Type B pancreatic cell (in vitro differentiated cells): ENCODE data around the gene NPHP4. TPM values are rescaled to one million over a fixed set of nuclear protein-coding genes. Genes with fewer than 3 reads are reported as not detected.

Experiments
- DNase-seq: peaks from one replicate; pipeline ENCODE4 v3.0.0; 2021; ENCODE audit warnings: mixed read lengths; ENCODE audit not compliant: unreplicated experiment; ENCODE audit errors: extremely low spot score
- H3K27ac Mint-ChIP-seq: 2 replicates; pipeline ENCODE4 v1.8.0; 2021; ENCODE audit warnings: mild to moderate bottlenecking, mixed read lengths
- H3K27me3 Mint-ChIP-seq: 2 replicates; pipeline ENCODE4 v1.8.0; 2021; ENCODE audit warnings: mixed read lengths
- H3K36me3 Mint-ChIP-seq: 2 replicates; pipeline ENCODE4 v1.8.0; 2021; ENCODE audit warnings: mixed read lengths
- H3K4me1 Mint-ChIP-seq: one replicate; pipeline ENCODE4 v1.8.0; 2021; ENCODE audit warnings: mixed read lengths; ENCODE audit not compliant: unreplicated experiment
- H3K4me3 Mint-ChIP-seq: 2 replicates; pipeline ENCODE4 v1.8.0; 2021; ENCODE audit warnings: mild to moderate bottlenecking, mixed read lengths
- H3K9me3 Mint-ChIP-seq: 2 replicates; pipeline ENCODE4 v1.8.0; 2021; ENCODE audit warnings: mixed read lengths
- CTCF ChIP-seq: fragments of 200-600 bp; sonication (generic); conservative IDR thresholded peaks from 2 replicates; pipeline ENCODE4 v1.5.0; 2021; ENCODE audit warnings: antibody characterized with exemption, mild to moderate bottlenecking
- total RNA-seq: library from RNA; stranded (reverse); gene quantifications from 2 replicates; pipeline ENCODE4 v1.2.1, GENCODE V29; 2021; ENCODE audit warnings: low replicate concordance

Gene NPHP4
- total RNA-seq, 1 donor from 2014 or later, result 21.7 TPM

DNA sequence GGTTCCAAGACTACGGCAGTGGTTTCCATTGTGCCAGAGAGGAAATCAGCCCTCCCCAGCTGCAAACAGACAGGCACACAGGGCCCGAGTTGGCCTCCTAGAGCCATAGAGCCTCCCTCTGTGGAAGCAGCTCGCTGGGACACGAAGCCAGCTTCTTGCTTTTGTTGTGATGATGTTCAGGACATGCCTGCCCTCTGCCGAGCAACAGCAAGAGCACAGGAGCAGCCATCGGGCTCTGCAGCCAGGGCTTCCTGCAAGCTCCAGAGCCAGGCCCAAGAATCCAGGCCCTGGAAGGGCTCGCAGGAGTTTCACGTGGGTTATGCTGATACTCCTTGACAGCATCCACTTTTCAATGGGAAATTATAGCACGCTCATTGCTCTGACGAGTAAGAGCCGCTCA is 18.5 kb downstream of the NPHP4 start:
- Mint-ChIP-seq H3K27ac (no peak overlapping the region), H3K9me3 (no peaks in the 10 kb centered on the region), H3K4me3 (no peak overlapping the region), H3K36me3 (peaks cover 17% of the 10 kb centered on the region), H3K27me3 (peaks cover 21% of the 10 kb centered on the region), H3K4me1 (peaks cover 21% of the 10 kb centered on the region)
- peak; percentile 44 for TF ChIP-seq CTCF
- no peak for DNase-seq

DNA sequence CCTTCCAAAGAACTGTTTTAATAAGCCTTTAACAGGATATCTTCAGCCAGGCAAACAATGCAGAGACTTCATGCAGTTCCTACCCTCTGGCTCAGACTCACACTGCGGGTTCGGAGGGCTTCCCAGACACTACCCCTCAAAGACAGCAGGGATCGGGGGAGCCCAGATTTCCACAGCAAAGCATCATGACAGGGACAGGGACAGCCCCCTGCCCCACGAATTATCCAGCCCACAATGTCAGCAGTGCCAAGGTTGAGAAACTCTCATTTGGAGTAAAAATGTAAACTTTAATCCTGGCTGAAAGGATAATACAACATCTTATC is 20.1 kb downstream of the NPHP4 start:
- Mint-ChIP-seq H3K27me3 (peaks cover 18% of the 10 kb centered on the region), H3K4me1 (peaks cover 21% of the 10 kb centered on the region), H3K27ac (no peak overlapping the region), H3K9me3 (no peaks in the 10 kb centered on the region), H3K4me3 (no peak overlapping the region), H3K36me3 (peaks cover 10% of the 10 kb centered on the region)
- no peak for DNase-seq
- no peak for TF ChIP-seq CTCF

- Mint-ChIP-seq H3K27me3 (peaks cover 18% of the 10 kb centered on the region), H3K4me1 (peaks cover 21% of the 10 kb centered on the region), H3K36me3 (peaks cover 8% of the 10 kb centered on the region), H3K27ac (peak overlapping the region; percentile 1), H3K9me3 (no peaks in the 10 kb centered on the region), H3K4me3 (no peak overlapping the region)
- DNase-seq, result no peak
- TF ChIP-seq CTCF, result no peak
These were observed 20.6 kb downstream of the NPHP4 start for GRCh38 chr1:5971471-5972197.

- no peak for TF ChIP-seq CTCF
- no peak for DNase-seq
- Mint-ChIP-seq H3K4me3 (no peak overlapping the region), H3K36me3 (peaks cover 8% of the 10 kb centered on the region), H3K27me3 (peaks cover 18% of the 10 kb centered on the region), H3K9me3 (no peaks in the 10 kb centered on the region), H3K4me1 (peaks cover 21% of the 10 kb centered on the region), H3K27ac (peak overlapping the region; percentile 1)
These were observed 21.5 kb downstream of the NPHP4 start for GRCh38 chr1:5970610-5971273.

DNA sequence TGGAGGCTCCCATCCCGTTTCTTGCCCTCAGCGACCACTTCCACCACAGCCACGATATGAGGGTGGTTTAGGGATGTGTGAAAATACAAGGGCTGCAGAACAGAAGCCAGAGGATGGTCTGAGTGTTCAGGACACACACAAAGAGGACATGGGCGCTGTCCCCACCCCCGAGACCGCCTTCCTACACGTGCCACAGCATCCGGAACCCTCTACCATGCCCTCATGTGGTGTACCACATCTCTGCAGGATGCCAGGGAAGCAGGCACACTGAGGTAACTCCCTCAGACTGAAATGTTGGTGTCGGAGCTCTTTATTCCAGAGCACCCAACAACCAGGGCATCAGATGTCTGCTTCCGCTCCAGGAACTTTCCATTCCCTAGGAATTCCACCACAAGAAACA is 23.1 kb downstream of the NPHP4 start:
- Mint-ChIP-seq H3K9me3 (no peaks in the 10 kb centered on the region), H3K27ac (no peak overlapping the region), H3K36me3 (peaks cover 5% of the 10 kb centered on the region), H3K4me3 (no peak overlapping the region), H3K4me1 (peaks cover 21% of the 10 kb centered on the region), H3K27me3 (peaks cover 14% of the 10 kb centered on the region)
- TF ChIP-seq CTCF, result no peak
- DNase-seq, result no peak
